Measurements from ENCODE around the gene UBE2G2.

DNA sequence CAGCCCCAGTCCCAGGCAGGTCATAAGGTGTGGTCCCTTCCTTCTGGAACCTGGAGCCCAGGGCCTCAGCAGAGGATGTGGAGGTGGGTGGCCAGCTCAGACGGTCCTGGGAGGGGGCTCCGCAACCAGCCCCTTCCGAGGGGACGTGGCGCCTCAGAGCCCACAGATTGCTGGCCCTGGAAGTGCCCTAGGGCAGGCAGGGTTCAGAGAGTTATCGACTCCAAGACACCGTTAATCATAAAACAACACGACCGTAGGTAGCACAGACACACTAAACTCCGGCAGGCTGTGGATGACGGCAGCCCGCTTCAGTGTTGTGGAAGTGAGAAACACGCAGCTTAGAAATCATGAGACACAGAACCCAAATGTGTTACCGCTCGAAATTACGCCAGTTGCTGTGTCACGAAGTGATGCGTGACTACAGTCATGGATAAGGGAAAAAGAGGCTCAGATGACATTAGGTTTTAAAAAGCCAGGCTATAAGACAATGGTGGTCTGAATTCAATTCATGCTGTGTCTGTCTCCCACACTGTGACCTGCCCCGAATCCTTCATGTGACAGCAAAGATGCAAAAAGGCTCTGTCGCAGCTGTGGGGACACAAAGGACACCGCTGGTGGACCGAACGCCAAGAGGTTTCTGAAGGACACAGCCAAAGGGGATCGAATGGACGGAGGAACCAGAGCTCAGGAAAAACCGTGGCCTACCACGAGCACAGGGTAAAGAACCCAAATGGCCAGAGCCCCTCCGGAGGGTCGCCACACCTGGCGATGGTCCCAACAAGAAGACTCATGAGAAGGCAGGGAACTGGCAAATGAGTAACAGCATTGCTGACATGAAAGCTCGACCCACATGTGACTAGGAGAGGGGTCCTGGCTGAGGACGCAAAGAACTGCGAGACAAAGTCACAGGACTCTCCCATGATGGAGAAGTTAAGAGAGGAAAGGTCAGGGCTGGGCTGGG, 17.9 kb upstream of the UBE2G2 start:
- TF ChIP-seq, protein P1, sequence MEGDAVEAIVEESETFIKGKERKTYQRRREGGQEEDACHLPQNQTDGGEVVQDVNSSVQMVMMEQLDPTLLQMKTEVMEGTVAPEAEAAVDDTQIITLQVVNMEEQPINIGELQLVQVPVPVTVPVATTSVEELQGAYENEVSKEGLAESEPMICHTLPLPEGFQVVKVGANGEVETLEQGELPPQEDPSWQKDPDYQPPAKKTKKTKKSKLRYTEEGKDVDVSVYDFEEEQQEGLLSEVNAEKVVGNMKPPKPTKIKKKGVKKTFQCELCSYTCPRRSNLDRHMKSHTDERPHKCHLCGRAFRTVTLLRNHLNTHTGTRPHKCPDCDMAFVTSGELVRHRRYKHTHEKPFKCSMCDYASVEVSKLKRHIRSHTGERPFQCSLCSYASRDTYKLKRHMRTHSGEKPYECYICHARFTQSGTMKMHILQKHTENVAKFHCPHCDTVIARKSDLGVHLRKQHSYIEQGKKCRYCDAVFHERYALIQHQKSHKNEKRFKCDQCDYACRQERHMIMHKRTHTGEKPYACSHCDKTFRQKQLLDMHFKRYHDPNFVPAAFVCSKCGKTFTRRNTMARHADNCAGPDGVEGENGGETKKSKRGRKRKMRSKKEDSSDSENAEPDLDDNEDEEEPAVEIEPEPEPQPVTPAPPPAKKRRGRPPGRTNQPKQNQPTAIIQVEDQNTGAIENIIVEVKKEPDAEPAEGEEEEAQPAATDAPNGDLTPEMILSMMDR (IDR thresholded peaks at IDR 0.05; ENCODE audit: extremely low read depth in 1 of 2, insufficient read depth in 1 of 2, low read depth in 1 of 2, low read length in 2 of 2), result no peak
- no peak for TF ChIP-seq POLR2AphosphoS5 (IDR thresholded peaks at IDR 0.05; ENCODE audit: insufficient read depth, low read depth, low read length)
- no peak for TF ChIP-seq FOS (IDR thresholded peaks at IDR 0.05; ENCODE audit: borderline replicate concordance, insufficient read depth, low read length)
